AG08396 (cell line): ENCODE data around the gene LRRC45.

Source experiments
- DNase-seq: peaks from one replicate; pipeline ENCODE4 v3.0.0; 2012; ENCODE audit warnings: low spot score, mixed read lengths

Gene LRRC45

DNA sequence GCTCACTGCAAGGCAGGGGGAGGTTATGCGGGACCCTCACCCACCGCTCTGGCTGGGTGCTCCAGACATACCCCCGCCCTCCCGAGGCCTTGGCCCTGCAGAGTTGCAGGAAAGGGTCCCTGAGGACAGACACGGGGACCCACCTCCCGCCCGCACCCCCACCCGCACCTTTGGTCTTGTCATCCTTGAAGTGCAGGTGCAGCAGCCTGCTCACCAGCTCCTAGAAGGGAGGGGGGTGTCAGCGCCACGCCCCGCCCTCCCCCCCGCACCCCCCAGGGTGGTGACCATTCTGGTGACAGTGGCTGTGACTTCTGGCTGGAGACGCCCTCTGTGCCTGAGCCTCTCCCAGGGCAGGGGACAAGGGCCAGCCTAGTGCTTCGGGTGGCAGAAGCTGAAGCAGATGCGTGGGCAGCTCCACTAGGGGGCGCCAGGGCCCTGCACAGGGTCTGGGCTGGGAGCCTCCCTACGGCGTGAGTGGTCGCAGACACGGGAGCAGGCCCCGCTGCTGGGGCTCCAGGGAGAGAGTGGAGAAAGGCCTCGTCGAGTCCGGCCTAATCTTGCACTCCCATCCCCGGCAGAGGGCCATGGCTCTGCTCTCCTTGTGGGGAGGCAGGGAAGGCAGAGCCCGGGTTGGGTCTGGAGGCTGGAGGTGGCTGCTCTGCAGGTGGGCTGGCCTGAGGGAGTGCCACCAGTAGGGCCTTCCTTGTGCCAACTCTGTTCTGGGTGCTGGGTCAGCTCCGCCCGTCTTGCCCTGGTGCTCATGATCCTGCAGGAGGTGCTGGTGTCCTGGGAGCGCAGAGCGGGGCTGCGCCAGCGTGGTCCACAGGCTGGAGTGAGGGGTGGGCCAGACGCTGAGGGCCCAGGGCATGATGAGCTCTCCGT is 3.2 kb upstream of the LRRC45 start:
- DNase-seq = peak; percentile 72

- no peak for DNase-seq
Observed at GRCh38 chr17:82020572-82021106, 2.5 kb upstream of the LRRC45 start.

- peak; percentile 85 for DNase-seq
Observed at GRCh38 chr17:82021107-82021899, 1.8 kb upstream of the LRRC45 start.

DNA sequence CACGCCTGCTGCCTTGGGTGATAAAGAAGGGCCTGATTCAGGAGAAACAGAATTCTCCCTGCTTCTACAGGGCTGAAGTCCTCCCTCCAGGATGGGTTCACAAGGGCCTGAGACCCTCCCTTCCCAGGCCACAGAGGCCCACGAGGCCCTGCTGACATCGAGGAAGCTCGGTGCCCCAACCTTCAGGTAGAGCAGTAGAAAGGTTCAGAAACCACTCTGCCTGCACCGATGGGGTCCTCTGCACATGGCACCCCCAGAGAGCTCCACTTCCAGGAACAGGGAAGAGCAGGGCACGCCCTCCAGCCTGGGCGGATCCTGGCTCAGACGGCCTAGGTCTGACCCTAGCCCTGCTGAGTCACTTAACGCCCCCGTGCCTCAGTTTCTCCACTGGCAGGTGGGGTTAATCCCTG is 1.2 kb upstream of the LRRC45 start:
- no peak for DNase-seq

DNA sequence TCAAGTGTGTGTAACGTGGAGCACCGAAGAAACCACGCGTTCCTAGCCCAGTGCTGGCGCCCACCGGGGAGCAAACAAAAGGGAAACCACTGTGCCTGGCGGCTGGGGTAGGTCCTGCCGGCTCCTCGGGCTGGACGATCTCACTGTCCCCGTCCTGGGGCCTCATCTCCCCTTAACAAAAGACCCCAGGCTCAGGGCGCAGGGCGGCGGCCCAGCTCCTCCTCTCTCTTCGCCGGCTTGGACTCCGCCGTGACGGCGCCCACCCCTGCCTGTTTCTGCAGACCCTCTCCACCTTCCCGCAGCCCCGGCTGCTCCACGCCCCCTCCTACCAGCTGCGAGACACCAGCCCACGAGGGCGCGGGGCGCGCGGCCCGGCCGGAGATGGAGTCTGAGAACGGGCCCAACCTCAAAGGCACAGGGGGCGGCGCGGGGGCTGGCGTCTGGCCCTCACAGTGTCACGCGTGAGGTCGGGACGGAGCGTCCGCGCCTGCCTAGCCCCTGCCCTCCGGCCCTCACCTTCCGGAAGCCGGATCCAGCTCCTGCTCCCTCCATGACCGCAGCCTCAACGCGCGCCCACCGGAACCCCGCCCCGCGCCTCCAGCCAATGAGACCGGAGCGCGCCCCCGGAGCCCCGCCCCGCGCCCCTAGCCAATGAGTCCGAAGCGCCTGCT is 660 bp upstream of the LRRC45 start, which contains the start of gene CENPX:
Gene CENPX (minus strand): TSS at position 569 of the 671 bp plus-strand sequence. CDS start 17 bp downstream, at position 552.
- DNase-seq = no peak

- peak; percentile 66 for DNase-seq
Observed at GRCh38 chr17:82023447-82024241, 539 bp downstream of the LRRC45 start.

DNA sequence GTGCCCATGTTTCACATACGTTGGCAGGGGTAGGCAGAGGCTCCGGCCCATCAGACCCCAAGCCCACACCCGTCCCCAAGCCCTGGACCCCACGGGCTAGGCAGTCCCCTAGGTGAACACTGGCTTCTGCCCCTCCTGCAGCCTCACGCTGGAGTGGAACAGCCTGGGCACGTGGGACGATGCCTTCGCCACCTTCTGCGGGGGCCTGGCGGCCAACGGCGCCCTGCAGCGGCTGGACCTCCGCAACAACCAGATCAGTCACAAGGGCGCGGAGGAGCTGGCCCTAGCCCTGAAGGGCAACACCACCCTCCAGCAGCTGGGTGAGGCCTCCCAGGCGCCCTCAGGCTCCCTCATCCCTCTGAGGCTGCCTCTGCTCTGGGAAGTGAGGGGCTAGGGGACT is 1.8 kb downstream of the LRRC45 start:
- DNase-seq = no peak

- DNase-seq = no peak
Observed at GRCh38 chr17:82025401-82026107, 2.4 kb downstream of the LRRC45 start.

DNA sequence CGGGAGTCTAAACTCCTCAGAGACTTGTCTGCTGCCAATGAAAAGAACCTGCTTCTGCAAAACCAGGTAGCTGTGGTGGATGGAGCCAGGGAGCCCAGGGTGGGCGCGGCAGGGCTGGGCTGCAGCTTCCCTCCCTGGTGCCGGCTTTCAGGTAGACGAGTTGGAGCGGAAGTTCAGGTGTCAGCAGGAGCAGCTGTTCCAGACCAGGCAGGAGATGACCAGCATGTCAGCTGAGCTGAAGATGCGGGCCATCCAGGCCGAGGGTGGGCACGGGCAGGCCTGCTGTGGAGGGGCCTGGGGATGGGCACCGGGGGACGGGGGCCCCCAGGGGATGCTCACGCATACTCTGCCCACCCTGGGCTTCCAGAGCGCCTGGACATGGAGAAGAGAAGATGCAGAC is 5.1 kb downstream of the LRRC45 start:
- DNase-seq = no peak

- no peak for DNase-seq
Observed at GRCh38 chr17:82028966-82029365, 5.9 kb downstream of the LRRC45 start.

- no peak for DNase-seq
Observed at GRCh38 chr17:82029391-82029790, 6.3 kb downstream of the LRRC45 start.

DNA sequence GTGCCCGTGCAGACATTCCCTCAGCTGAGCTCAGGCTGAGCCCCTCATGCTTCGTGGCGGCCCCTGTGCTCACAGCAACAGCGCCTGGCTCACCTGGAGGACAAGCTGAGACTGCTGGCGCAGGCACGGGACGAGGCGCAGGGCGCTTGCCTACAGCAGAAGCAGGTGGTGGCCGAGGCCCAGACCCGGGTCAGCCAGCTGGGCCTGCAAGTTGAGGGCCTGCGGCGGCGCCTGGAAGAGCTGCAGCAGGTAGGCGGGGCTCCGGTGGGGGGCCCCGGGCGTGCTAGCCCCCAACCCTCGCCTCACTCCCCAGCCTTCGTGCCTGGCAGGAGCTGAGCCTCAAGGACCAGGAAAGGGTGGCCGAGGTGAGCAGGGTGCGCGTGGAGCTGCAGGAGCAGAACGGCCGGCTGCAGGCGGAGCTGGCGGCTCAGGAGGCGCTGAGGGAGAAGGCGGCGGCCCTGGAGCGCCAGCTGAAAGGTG is 6.9 kb downstream of the LRRC45 start:
- no peak for DNase-seq

GRCh38 chr17:82030470-82031302 is 7.6 kb downstream of the LRRC45 start:
- peak; percentile 95 for DNase-seq

GRCh38 chr17:82031303-82031884 is 8.3 kb downstream of the LRRC45 start, which contains the start of gene RAC3:
RAC3 (plus strand) TSS chr17:82031678; CDS start chr17:82031762, 84 bp downstream.
- DNase-seq = peak; percentile 79

- DNase-seq = no peak
Observed at GRCh38 chr17:82031885-82032627, 9.0 kb downstream of the LRRC45 start.

GRCh38 chr17:82033359-82034085 is 10.4 kb downstream of the LRRC45 start:
- DNase-seq = no peak

GRCh38 chr17:82034371-82035011 is 11.4 kb downstream of the LRRC45 start:
- DNase-seq = no peak
